Tibial nerve (tissue), 4 donors: Measurements from ENCODE around the gene ZNF853.

Experiments
- CTCF ChIP-seq, 5 experiments: fragments of 200-600 bp in 3 of 5; fragments of 450-650 bp in 2 of 5; sonication (generic) in 3 of 5; IDR thresholded peaks; one replicate each; pipeline ENCODE4 v1.5.1; 2016 to 2019; ENCODE audit warnings: antibody characterized with exemption in 5 of 5, mild to moderate bottlenecking in 3 of 5, moderate library complexity in 2 of 5
- EP300 ChIP-seq, 2 donors: sonication (generic); formaldehyde crosslinking; IDR thresholded peaks; one replicate each; pipeline ENCODE4 v1.6.1; 2017; ENCODE audit warnings: antibody characterized with exemption in 2 of 2, mild to moderate bottlenecking in 1 of 2
- POLR2A ChIP-seq, 2 donors: fragments of 450-650 bp; IDR thresholded peaks; one replicate each; pipeline ENCODE4 v1.6.1; 2017; ENCODE audit warnings: antibody characterized with exemption in 2 of 2, mild to moderate bottlenecking in 2 of 2, moderate library complexity in 2 of 2

GRCh38 chr7:6650521-6651011 lies 35.2 kb downstream of the ZNF853 start:
- TF ChIP-seq CTCF (IDR thresholded peaks at IDR 0.05): no peak
- TF ChIP-seq POLR2A (IDR thresholded peaks at IDR 0.05): no peak
- TF ChIP-seq EP300 (IDR thresholded peaks at IDR 0.05): no peak
